Testis (tissue), 2 donors: Measurements from ENCODE around the gene PLEKHM1.
"Not testable (repeated sequence)": the region's sequence is repeated elsewhere in the genome, so short reads cannot be mapped to it uniquely, and the experiment has no call there.

ENCODE experiments used
- CTCF ChIP-seq, 3 experiments: fragments of 450-650 bp in 2 of 3; fragments of 200-600 bp in 1 of 3; sonication (generic) in 1 of 3; IDR thresholded peaks; one replicate each; pipeline ENCODE4 v1.5.1; 2016 to 2019; ENCODE audit warnings: antibody characterized with exemption in 3 of 3, mild to moderate bottlenecking in 2 of 3, moderate library complexity in 1 of 3
- POLR2A ChIP-seq: fragments of 450-650 bp; IDR thresholded peaks from one replicate; pipeline ENCODE4 v1.6.1; 2017; ENCODE audit warnings: antibody characterized with exemption, mild to moderate bottlenecking, moderate library complexity

GRCh38 chr17:45482317-45482716, 8.2 kb downstream of the PLEKHM1 start:
- TF ChIP-seq POLR2A; CTCF (IDR thresholded peaks at IDR 0.05): not testable (repeated sequence)
